IMR-90 (cell line): ENCODE data around the gene PLCB3. TPM values are rescaled to one million over a fixed set of nuclear protein-coding genes. Genes with fewer than 3 reads are reported as not detected.

Experiments
- ATAC-seq: fragments of 200-7000 bp; cut with Tn5 transposase; 2 replicates; pipeline ENCODE4 v1.9.1; 2020; ENCODE audit warnings: low read depth, mild to moderate bottlenecking, moderate library complexity
- BruUV-seq: library from RNA; stranded (reverse); fragments of 400-500 nt; replicated peaks from 2 replicates; lab custom pipeline; 2021; lab: Mats Ljungman, UMichigan
- CTCF ChIA-PET: fragments of 300-600 bp; formaldehyde crosslinking; extraction: SDS; loops from one replicate; lab custom pipeline; 2021; ENCODE audit warnings: antibody characterized with exemption; lab: Yijun Ruan, JAX
- POLR2A ChIA-PET: fragments of 300-600 bp; sonication (Branson Sonifier 250); formaldehyde crosslinking; loops from one replicate; lab custom pipeline; 2022; ENCODE audit warnings: antibody characterized with exemption; ENCODE audit not compliant: unreplicated experiment; lab: Charles Lee
- DNase-seq: peaks from one replicate; pipeline ENCODE4 v3.0.0; 2013
- H2AFZ ChIP-seq: replicated peaks from 2 replicates; pipeline ENCODE3; 2013; ENCODE audit warnings: low read length, mild to moderate bottlenecking; ENCODE audit not compliant: poor library complexity
- H2AK5ac ChIP-seq: 2 replicates; pipeline ENCODE4 v1.6.1; 2013; ENCODE audit warnings: low read depth, low read length, inconsistent platforms
- H2AK9ac ChIP-seq: replicated peaks from 2 replicates; pipeline ENCODE3; 2013; ENCODE audit warnings: mild to moderate bottlenecking, low read depth, low read length, moderate library complexity; ENCODE audit not compliant: poor library complexity
- H2BK120ac ChIP-seq: 2 replicates; pipeline ENCODE4 v1.6.1; 2013; ENCODE audit warnings: low read depth, low read length, inconsistent platforms
- H2BK15ac ChIP-seq: 3 replicates; pipeline ENCODE4 v1.6.1; 2013; ENCODE audit warnings: low read depth, low read length, inconsistent platforms
- H2BK20ac ChIP-seq: 2 replicates; pipeline ENCODE4 v1.6.1; 2013; ENCODE audit warnings: low read depth, mild to moderate bottlenecking, inconsistent platforms, low read length, moderate library complexity
- H2BK5ac ChIP-seq: 2 replicates; pipeline ENCODE4 v1.6.1; 2013; ENCODE audit warnings: mild to moderate bottlenecking, low read depth, low read length, inconsistent platforms; ENCODE audit not compliant: poor library complexity, severe bottlenecking
- H3K14ac ChIP-seq: replicated peaks from 2 replicates; pipeline ENCODE4 v1.6.1; 2013; ENCODE audit warnings: low read depth, low read length, inconsistent platforms
- H3K18ac ChIP-seq: 2 replicates; pipeline ENCODE4 v1.6.1; 2013; ENCODE audit warnings: low read depth, low read length, control low read depth
- H3K23ac ChIP-seq: 2 replicates; pipeline ENCODE4 v1.6.1; 2013; ENCODE audit warnings: low read depth, low read length, inconsistent platforms
- H3K27ac ChIP-seq: 2 replicates; pipeline ENCODE4 v1.5.1; 2013; ENCODE audit warnings: mild to moderate bottlenecking, control low read depth, low read length; ENCODE audit not compliant: insufficient read depth
- H3K27me3 ChIP-seq: 2 replicates; pipeline ENCODE4 v1.6.1; 2013; ENCODE audit warnings: low read length; ENCODE audit not compliant: control insufficient read depth, insufficient read depth
- H3K36me3 ChIP-seq: 2 replicates; pipeline ENCODE4 v1.6.1; 2013; ENCODE audit warnings: low read length, mixed read lengths; ENCODE audit not compliant: control insufficient read depth, insufficient read depth
- H3K4ac ChIP-seq: 2 replicates; pipeline ENCODE4 v1.6.1; 2013; ENCODE audit warnings: low read depth, low read length, inconsistent platforms
- H3K4me1 ChIP-seq: 2 replicates; pipeline ENCODE4 v1.6.1; 2013; ENCODE audit warnings: low read length, mixed read lengths; ENCODE audit not compliant: control insufficient read depth, insufficient read depth
- H3K4me2 ChIP-seq: 2 replicates; pipeline ENCODE4 v1.6.1; 2013; ENCODE audit warnings: low read depth, mild to moderate bottlenecking, control low read depth, low read length, moderate library complexity
- H3K4me3 ChIP-seq: 2 replicates; pipeline ENCODE4 v1.5.1; 2013; ENCODE audit warnings: low read depth, mild to moderate bottlenecking, control low read depth, low read length, moderate library complexity; ENCODE audit not compliant: insufficient read depth
- H3K56ac ChIP-seq: 2 replicates; pipeline ENCODE4 v1.6.1; 2013; ENCODE audit warnings: low read length, inconsistent platforms; ENCODE audit not compliant: insufficient read depth; ENCODE audit errors: extremely low read depth
- H3K79me1 ChIP-seq, 2 experiments: 2 replicates each; pipeline ENCODE4 v1.6.1; 2013; ENCODE audit warnings: low read length in 2 of 2, inconsistent platforms in 1 of 2, low read depth in 1 of 2
- H3K9ac ChIP-seq: 2 replicates; pipeline ENCODE4 v1.6.1; 2013; ENCODE audit warnings: low read depth, low read length, control low read depth
- H3K9me1 ChIP-seq: 2 replicates; pipeline ENCODE4 v1.6.1; 2013; ENCODE audit warnings: low read length, inconsistent platforms; ENCODE audit not compliant: insufficient read depth
- H3K9me3 ChIP-seq: 2 replicates; pipeline ENCODE4 v1.6.1; 2013; ENCODE audit warnings: low read length; ENCODE audit not compliant: control insufficient read depth, insufficient read depth
- H4K20me1 ChIP-seq: 2 replicates; pipeline ENCODE4 v1.6.1; 2013; ENCODE audit warnings: low read length, inconsistent platforms; ENCODE audit not compliant: insufficient read depth
- H4K5ac ChIP-seq: 2 replicates; pipeline ENCODE4 v1.6.1; 2013; ENCODE audit warnings: mild to moderate bottlenecking, low read depth, low read length, control low read depth
- H4K8ac ChIP-seq, 2 experiments: 2 replicates each; pipeline ENCODE4 v1.6.1; 2013; ENCODE audit warnings: low read depth in 2 of 2, low read length in 2 of 2, control low read depth in 1 of 2, inconsistent platforms in 1 of 2
- H4K91ac ChIP-seq: 2 replicates; pipeline ENCODE4 v1.6.1; 2013; ENCODE audit warnings: low read depth, low read length, inconsistent platforms; ENCODE audit not compliant: insufficient read depth
- CEBPB ChIP-seq: IDR thresholded peaks from 2 replicates; pipeline ENCODE4 v1.6.1; 2012; ENCODE audit warnings: low read depth, low read length, improper control_type of control experiment
- CHD1 ChIP-seq: IDR thresholded peaks from 2 replicates; pipeline ENCODE4 v1.6.1; 2012; ENCODE audit warnings: low read depth, low read length, improper control_type of control experiment
- FOS ChIP-seq: fragments of 150-350 bp; IDR thresholded peaks from 2 replicates; pipeline ENCODE4 v1.6.1; 2016; ENCODE audit warnings: low read depth, low read length
- MAFK ChIP-seq: IDR thresholded peaks from 2 replicates; pipeline ENCODE4 v1.6.1; 2012; ENCODE audit warnings: low read depth, low read length, improper control_type of control experiment
- POLR2A ChIP-seq: IDR thresholded peaks from 2 replicates; pipeline ENCODE4 v1.6.1; 2012; ENCODE audit warnings: mild to moderate bottlenecking, low read depth, low read length
- RAD21 ChIP-seq: IDR thresholded peaks from 2 replicates; pipeline ENCODE4 v1.6.1; 2012; ENCODE audit warnings: low read length, improper control_type of control experiment
- RCOR1 ChIP-seq: IDR thresholded peaks from 2 replicates; pipeline ENCODE4 v1.6.1; 2012; ENCODE audit warnings: mild to moderate bottlenecking, low read length, improper control_type of control experiment; ENCODE audit not compliant: insufficient replicate concordance
- WGBS, 2 experiments: methylation state at CpG; one replicate each; pipeline versions ENCODE4 v1.1.5 to v1.1.7; 2013; ENCODE audit warnings: missing lambda C conversion rate in 2 of 2; ENCODE audit not compliant: insufficient read length in 1 of 2; ENCODE audit errors: extremely low coverage in 2 of 2; 5-methylcytosine and 5-hydroxymethylcytosine counted together
- dilution Hi-C: fragments of 300-500 bp; cut with HindIII; formaldehyde crosslinking; loops from one replicate; pipeline ENCODE4 v1.14.3; 2018; ENCODE audit warnings: low sequenced_read_pairs; ENCODE audit not compliant: unreplicated experiment
- in situ Hi-C: fragments of 300-500 bp; cut with MboI; formaldehyde crosslinking; loops from 3 replicates; pipeline ENCODE4 v1.14.3; 2019; ENCODE audit warnings: low sequenced_read_pairs, inconsistent platforms, mixed read lengths
- intact Hi-C: fragments of 100-400 bp; cut with micrococcal nuclease; formaldehyde crosslinking; loops from 2 replicates; pipeline ENCODE4 v1.10.0; 2022
- polyA plus RNA-seq, 3 experiments: library from polyadenylated mRNA; depleted of rRNA; stranded (reverse); fragments of >200 nt; gene quantifications; 2 replicates each; pipeline ENCODE4 v1.2.3, GENCODE V29; 2012; ENCODE audit warnings: low replicate concordance in 1 of 3
- total RNA-seq: library from RNA; depleted of rRNA; stranded (reverse); fragments of >200 nt; gene quantifications from 2 replicates; pipeline ENCODE4 v1.2.3, GENCODE V29; 2012
- TF ChIP-seq, protein P1 (sequence below): conservative IDR thresholded peaks from 2 replicates; pipeline ENCODE4 v1.5.1; 2012; ENCODE audit warnings: mild to moderate bottlenecking, low read depth, low read length, improper control_type of control experiment
- TF ChIP-seq, protein P2 (sequence below): fragments of 150-350 bp; IDR thresholded peaks from 2 replicates; pipeline ENCODE4 v1.6.1; 2016; ENCODE audit warnings: low read depth, mild to moderate bottlenecking, low read length, moderate library complexity, borderline replicate concordance

PLCB3 gene
- total and polyA plus RNA-seq, 2 of the 4 experiments (the other 2 are of a cell fraction), result 23.9 to 24.9 TPM

DNA sequence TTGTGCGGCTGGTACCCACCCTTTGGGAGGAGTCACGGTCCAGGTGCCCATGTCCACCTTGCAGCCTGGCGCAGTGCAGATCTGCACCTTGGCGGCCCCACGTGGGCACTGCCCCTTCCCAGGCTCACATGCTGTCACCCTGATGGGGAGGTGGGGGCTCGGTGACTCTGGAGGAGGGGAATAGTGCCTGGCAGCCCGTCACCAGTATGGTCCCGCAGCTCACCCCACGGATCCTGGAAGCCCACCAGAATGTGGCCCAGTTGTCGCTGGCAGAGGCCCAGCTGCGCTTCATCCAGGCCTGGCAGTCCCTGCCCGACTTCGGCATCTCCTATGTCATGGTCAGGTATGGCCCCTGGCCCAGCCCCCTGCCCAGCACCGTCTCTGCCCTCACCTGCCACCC, 30.5 kb upstream of the PLCB3 start:
- no peak overlapping the region for H3K27ac ChIP-seq
- no peak overlapping the region for H3K56ac ChIP-seq
- no peak overlapping the region for H4K5ac ChIP-seq
- no peak overlapping the region for H2AK5ac ChIP-seq
- H3K9me1 ChIP-seq, result peaks cover 13% of the 10 kb centered on the region
- TF ChIP-seq CHD1 (no peak), RAD21 (no peak), MAFK (no peak), CEBPB (no peak), RCOR1 (no peak), FOS (no peak), POLR2A (no peak)
- TF ChIP-seq, protein P1, sequence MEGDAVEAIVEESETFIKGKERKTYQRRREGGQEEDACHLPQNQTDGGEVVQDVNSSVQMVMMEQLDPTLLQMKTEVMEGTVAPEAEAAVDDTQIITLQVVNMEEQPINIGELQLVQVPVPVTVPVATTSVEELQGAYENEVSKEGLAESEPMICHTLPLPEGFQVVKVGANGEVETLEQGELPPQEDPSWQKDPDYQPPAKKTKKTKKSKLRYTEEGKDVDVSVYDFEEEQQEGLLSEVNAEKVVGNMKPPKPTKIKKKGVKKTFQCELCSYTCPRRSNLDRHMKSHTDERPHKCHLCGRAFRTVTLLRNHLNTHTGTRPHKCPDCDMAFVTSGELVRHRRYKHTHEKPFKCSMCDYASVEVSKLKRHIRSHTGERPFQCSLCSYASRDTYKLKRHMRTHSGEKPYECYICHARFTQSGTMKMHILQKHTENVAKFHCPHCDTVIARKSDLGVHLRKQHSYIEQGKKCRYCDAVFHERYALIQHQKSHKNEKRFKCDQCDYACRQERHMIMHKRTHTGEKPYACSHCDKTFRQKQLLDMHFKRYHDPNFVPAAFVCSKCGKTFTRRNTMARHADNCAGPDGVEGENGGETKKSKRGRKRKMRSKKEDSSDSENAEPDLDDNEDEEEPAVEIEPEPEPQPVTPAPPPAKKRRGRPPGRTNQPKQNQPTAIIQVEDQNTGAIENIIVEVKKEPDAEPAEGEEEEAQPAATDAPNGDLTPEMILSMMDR, result no peak
- TF ChIP-seq, protein P2, sequence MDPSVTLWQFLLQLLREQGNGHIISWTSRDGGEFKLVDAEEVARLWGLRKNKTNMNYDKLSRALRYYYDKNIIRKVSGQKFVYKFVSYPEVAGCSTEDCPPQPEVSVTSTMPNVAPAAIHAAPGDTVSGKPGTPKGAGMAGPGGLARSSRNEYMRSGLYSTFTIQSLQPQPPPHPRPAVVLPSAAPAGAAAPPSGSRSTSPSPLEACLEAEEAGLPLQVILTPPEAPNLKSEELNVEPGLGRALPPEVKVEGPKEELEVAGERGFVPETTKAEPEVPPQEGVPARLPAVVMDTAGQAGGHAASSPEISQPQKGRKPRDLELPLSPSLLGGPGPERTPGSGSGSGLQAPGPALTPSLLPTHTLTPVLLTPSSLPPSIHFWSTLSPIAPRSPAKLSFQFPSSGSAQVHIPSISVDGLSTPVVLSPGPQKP, result no peak
- in situ Hi-C loops (no loop called here), dilution Hi-C loops (no loop called here), intact Hi-C loops (no loop called here)
- no peak overlapping the region for H2AFZ ChIP-seq
- no peaks in the 10 kb centered on the region for H4K20me1 ChIP-seq
- CTCF ChIA-PET, result no interaction called here
- H3K36me3 ChIP-seq, result peaks cover 5% of the 10 kb centered on the region
- POLR2A ChIA-PET, result no interaction called here
- no peak overlapping the region for H3K23ac ChIP-seq
- no peak overlapping the region for H4K91ac ChIP-seq
- no peak overlapping the region for H2BK5ac ChIP-seq
- no peak overlapping the region for H3K4me2 ChIP-seq
- H3K18ac ChIP-seq, result no peak overlapping the region
- 87% methylated on average over 8 of the region's 14 CpGs; no CpG with 5 or more reads in 1 of the 2 experiments for WGBS, 2 experiments
- no peak overlapping the region for H2AK9ac ChIP-seq
- no peak overlapping the region for H3K4me3 ChIP-seq
- H3K4me1 ChIP-seq, result peaks cover 5% of the 10 kb centered on the region
- H3K27me3 ChIP-seq, result no peaks in the 10 kb centered on the region
- no peak overlapping the region for H2BK120ac ChIP-seq
- DNase-seq, result no peak
- H2BK20ac ChIP-seq, result no peak overlapping the region
- H3K9ac ChIP-seq, result no peak overlapping the region
- H3K9me3 ChIP-seq, result no peaks in the 10 kb centered on the region
- no peak overlapping the region for H2BK15ac ChIP-seq
- H3K79me1 ChIP-seq, result peaks cover 8 to 21% of the 10 kb centered on the region in 2 experiments; a peak in 2 of 4 replicates
- ATAC-seq, result no peak
- H3K14ac ChIP-seq, result no peak overlapping the region
- BruUV-seq, result no TSS peak
- H3K4ac ChIP-seq, result no peak overlapping the region
- no peak overlapping the region for H4K8ac ChIP-seq
